ENCODE results near the gene SLC2A10. TPM values are rescaled to one million over a fixed set of nuclear protein-coding genes. Genes with fewer than 3 reads are reported as not detected.

The SLC2A10 gene
- total and polyA plus RNA-seq, 2 donors (not counting 3 experiments of a cell fraction or from before 2014, with no cell fraction given): 11.2 to 13.6 TPM

- ChIA-PET POLR2A (no interaction called here), CTCF (interaction anchor here (1.0 kb wide), 1 partner anchor 28 kb away, joined by 3 read pairs; no protein-coding TSS in a partner anchor)
- dilution Hi-C loops (cut with MboI; ENCODE audit: extremely low pct_ligation_motif_present, low sequenced_read_pairs) (no loop called here), intact Hi-C loops (cut with micrococcal nuclease) (no loop called here)
- Histone ChIP-seq H3K9ac (replicated peaks; ENCODE audit: extremely low read depth, insufficient read depth, low read length) (no peak overlapping the region), H3K36me3 (ENCODE audit: control insufficient read depth in 2 of 2, extremely low read depth in 1 of 2, insufficient read depth in 2 of 2, low read length in 2 of 2) (peaks cover 0 to 1% of the 10 kb centered on the region in 2 experiments), H3K27ac (ENCODE audit: insufficient read depth, low read depth, low read length) (no peak overlapping the region), H3K9me1 (replicated peaks; ENCODE audit: control insufficient read depth, extremely low read depth, insufficient read depth, low read length) (no peaks in the 10 kb centered on the region), H3K79me2 (ENCODE audit: control insufficient read depth, insufficient read depth, low read length) (no peaks in the 10 kb centered on the region), H3K4me3 (replicated peaks in 1 of 3; ENCODE audit: insufficient read depth in 1 of 3, low read depth in 1 of 3, low read length in 3 of 3) (no peak overlapping the region), H2AFZ (ENCODE audit: low read depth, low read length) (no peak overlapping the region), H3K27me3 (ENCODE audit: control insufficient read depth in 2 of 2, insufficient read depth in 2 of 2, low read length in 2 of 2) (no peaks in the 10 kb centered on the region), H3K4me1 (ENCODE audit: control insufficient read depth, extremely low read depth, insufficient read depth, low read length) (no peaks in the 10 kb centered on the region), H4K20me1 (replicated peaks; ENCODE audit: control insufficient read depth, extremely low read depth, insufficient read depth, low read length) (no peaks in the 10 kb centered on the region), H3K9me3 (replicated peaks; ENCODE audit: control insufficient read depth, insufficient read depth, low read length) (no peaks in the 10 kb centered on the region), H3K4me2 (ENCODE audit: insufficient read depth, low read length) (no peak overlapping the region)
- TF ChIP-seq FOS (IDR thresholded peaks at IDR 0.05; ENCODE audit: borderline replicate concordance, insufficient read depth, low read length): no peak
- TF ChIP-seq, protein P1, sequence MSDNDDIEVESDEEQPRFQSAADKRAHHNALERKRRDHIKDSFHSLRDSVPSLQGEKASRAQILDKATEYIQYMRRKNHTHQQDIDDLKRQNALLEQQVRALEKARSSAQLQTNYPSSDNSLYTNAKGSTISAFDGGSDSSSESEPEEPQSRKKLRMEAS (IDR thresholded peaks at IDR 0.05; ENCODE audit: insufficient read depth, insufficient read length): no peak
- no peak for TF ChIP-seq GATA2 (IDR thresholded peaks at IDR 0.05; ENCODE audit: insufficient read depth, insufficient read length, low read depth, low read length)
- no peak for TF ChIP-seq EZH2 (IDR thresholded peaks at IDR 0.05; ENCODE audit: borderline replicate concordance, low read depth, low read length, severe bottlenecking)
- TF ChIP-seq CTCF (IDR thresholded peaks at IDR 0.05; ENCODE audit: extremely low read depth in 1 of 2, insufficient read depth in 1 of 2, low read depth in 1 of 2, low read length in 2 of 2): no peak
- TF ChIP-seq POLR2A (IDR thresholded peaks at IDR 0.05; ENCODE audit: low read depth, low read length): no peak
- TF ChIP-seq POLR2AphosphoS5 (IDR thresholded peaks at IDR 0.05; ENCODE audit: insufficient read depth, low read depth, low read length): no peak
- no peak for TF ChIP-seq JUN (IDR thresholded peaks at IDR 0.05; ENCODE audit: borderline replicate concordance, insufficient read depth, insufficient read length, low read depth)
- TF ChIP-seq MYC (IDR thresholded peaks at IDR 0.05; ENCODE audit: low read depth, low read length): no peak
- BruUV-seq (replicated peaks): no TSS peak
- FAIRE-seq: no peak
- no peak for DNase-seq (ENCODE audit: low read depth, low spot score)
Observed at GRCh38 chr20:46720776-46721425, 11.5 kb downstream of the SLC2A10 start.

All from endothelial cell of umbilical vein (primary cell).